K562 (cell line): ENCODE data around the gene PHF24. TPM values are rescaled to one million over a fixed set of nuclear protein-coding genes. Genes with fewer than 3 reads are reported as not detected.

Experiments
- ATF3 ChIP-seq, 2 experiments: fragments of 450-650 bp in 1 of 2; sonication (generic) in 1 of 2; formaldehyde crosslinking in 1 of 2; IDR thresholded peaks in 1 of 2; conservative IDR thresholded peaks in 1 of 2; 2 replicates each; pipeline versions ENCODE4 v1.6.1 to v1.8.1; 2016 to 2023; ENCODE audit warnings: mild to moderate bottlenecking in 2 of 2, moderate library complexity in 2 of 2, inconsistent platforms in 1 of 2, missing genetic modification reagents in 1 of 2
- CBFA2T3 ChIP-seq: fragments of 450-650 bp; IDR thresholded peaks from 2 replicates; pipeline ENCODE4 v1.6.1; 2017
- CXXC5 ChIP-seq: fragments of 250-450 bp; sonication (Bioruptor Pico); IDR thresholded peaks from 2 replicates; pipeline ENCODE4 v1.8.0; 2022; ENCODE audit warnings: inconsistent platforms, mild to moderate bottlenecking, moderate library complexity
- DPF2 ChIP-seq: fragments of 450-650 bp; IDR thresholded peaks from 2 replicates; pipeline ENCODE4 v1.6.1; 2016
- E2F5 ChIP-seq: sonication (generic); formaldehyde crosslinking; IDR thresholded peaks from 2 replicates; pipeline ENCODE4 v1.8.0; 2022; ENCODE audit warnings: mild to moderate bottlenecking, missing genetic modification reagents
- E4F1 ChIP-seq: fragments of 250-450 bp; sonication (Bioruptor Pico); IDR thresholded peaks from 2 replicates; pipeline ENCODE4 v1.5.0; 2021; ENCODE audit warnings: mild to moderate bottlenecking, borderline replicate concordance
- ESRRB ChIP-seq: fragments of 250-450 bp; sonication (Bioruptor Pico); IDR thresholded peaks from 2 replicates; pipeline ENCODE4 v1.5.0; 2020; ENCODE audit warnings: mild to moderate bottlenecking, moderate library complexity, borderline replicate concordance
- ETS1 ChIP-seq: conservative IDR thresholded peaks from 2 replicates; pipeline ENCODE4 v1.6.1; 2011; ENCODE audit warnings: low read depth, mild to moderate bottlenecking, low read length; ENCODE audit not compliant: control insufficient read depth
- FOXP1 ChIP-seq: sonication (generic); formaldehyde crosslinking; IDR thresholded peaks from 2 replicates; pipeline ENCODE4 v1.8.0; 2022; ENCODE audit warnings: mild to moderate bottlenecking, missing genetic modification reagents
- HMBOX1 ChIP-seq: sonication (generic); IDR thresholded peaks from 2 replicates; pipeline ENCODE4 v1.6.1; 2016
- HMG20A ChIP-seq: fragments of 450-650 bp; formaldehyde crosslinking; conservative IDR thresholded peaks from 2 replicates; pipeline ENCODE4 v1.4.0; 2020; ENCODE audit warnings: mild to moderate bottlenecking, mixed read lengths
- ID3 ChIP-seq, 2 experiments: fragments of 250-450 bp in 1 of 2; fragments of 450-650 bp in 1 of 2; sonication (Bioruptor Pico) in 1 of 2; IDR thresholded peaks; 2 replicates each; pipeline versions ENCODE4 v1.6.1 to v1.8.0; 2016 to 2021; ENCODE audit warnings: mild to moderate bottlenecking in 2 of 2, moderate library complexity in 2 of 2, missing compliant biosample characterization in 1 of 2, missing genetic modification characterization in 1 of 2
- LCOR ChIP-seq: sonication (generic); formaldehyde crosslinking; IDR thresholded peaks from 2 replicates; pipeline ENCODE4 v1.8.0; 2022; ENCODE audit warnings: mild to moderate bottlenecking, missing genetic modification reagents
- RBM15 ChIP-seq: fragments of 200-400 bp; formaldehyde crosslinking; IDR thresholded peaks from 2 replicates; pipeline ENCODE4 v1.6.1; 2018; ENCODE audit warnings: mild to moderate bottlenecking, low read length, moderate library complexity; ENCODE audit not compliant: insufficient read depth
- SP2 ChIP-seq: IDR thresholded peaks from 2 replicates; pipeline ENCODE4 v1.6.1; 2011; ENCODE audit warnings: mild to moderate bottlenecking, low read depth, low read length, moderate library complexity; ENCODE audit not compliant: poor library complexity, severe bottlenecking; ENCODE audit errors: extremely low read depth
- ZNF274 ChIP-seq: IDR thresholded peaks from 2 replicates; pipeline ENCODE4 v1.6.1; 2011; ENCODE audit warnings: low read depth, mild to moderate bottlenecking, low read length, moderate library complexity, borderline replicate concordance
- ZNF277 ChIP-seq: fragments of 250-450 bp; sonication (Bioruptor Pico); IDR thresholded peaks from 2 replicates; pipeline ENCODE4 v1.8.0; 2022; ENCODE audit warnings: inconsistent platforms, mild to moderate bottlenecking, moderate library complexity, borderline replicate concordance
- ZNF778 ChIP-seq: fragments of 450-650 bp; formaldehyde crosslinking; IDR thresholded peaks from 2 replicates; pipeline ENCODE4 v1.4.0; 2020; ENCODE audit warnings: mild to moderate bottlenecking, moderate library complexity
- polyA plus RNA-seq, 8 experiments: library from polyadenylated mRNA; depleted of rRNA in 4 of 8; stranded (reverse) in 5 of 8; unstranded in 3 of 8; fragments of >200 nt; fragmentation: Nextera tagmentation in 2 of 8; fragmentation: Illumina TruSeq in 1 of 8; extraction: Ambion mirVana in 2 of 8; extraction: Trizol in 1 of 8; gene quantifications; 2 replicates each; pipeline versions ENCODE4 v1.2.1 to v1.2.3, GENCODE V29; 2011 to 2014; ENCODE audit warnings: inconsistent platforms in 1 of 8, missing spikeins in 1 of 8
- total RNA-seq, 7 experiments: library from RNA; depleted of rRNA in 6 of 7; stranded (reverse); fragments of >200 nt in 6 of 7; fragmentation: Illumina TruSeq in 2 of 7; extraction: Trizol in 2 of 7; gene quantifications; 2 replicates each; pipeline versions ENCODE4 v1.2.1 to v1.2.3, GENCODE V29; 2011 to 2021; ENCODE audit warnings: low replicate concordance in 1 of 7

Gene PHF24
- total and polyA plus RNA-seq, 9 of the 15 experiments (the other 6 are each of a cell fraction or from before 2014, with no cell fraction given), result 0.01 TPM; not detected in 7

- TF ChIP-seq SP2 (no peak), CXXC5 (CRISPR knock-in tag) (no peak), HMBOX1 (peak; percentile 61), HMG20A (CRISPR knock-in tag) (no peak), FOXP1 (CRISPR knock-in tag) (no peak), ATF3 (IDR thresholded peaks at IDR 0.05) (peak; percentile 26; the same call in 1 of the 2 replicates), ATF3 (CRISPR knock-in tag; conservative IDR thresholded peaks at IDR 0.05) (no peak), CBFA2T3 (peak; percentile 78), DPF2 (peak; percentile 71), ZNF778 (CRISPR knock-in tag) (no peak), ID3 (CRISPR knock-in tag; IDR thresholded peaks at IDR 0.05) (no peak), ID3 (tag; IDR thresholded peaks at IDR 0.05) (no peak), LCOR (peak; percentile 52; the same call in 1 of the 2 replicates), ZNF277 (CRISPR knock-in tag) (no peak), ETS1 (no peak), ZNF274 (no peak), E4F1 (CRISPR knock-in tag) (no peak), ESRRB (CRISPR knock-in tag) (no peak), E2F5 (CRISPR knock-in tag) (no peak), RBM15 (no peak)
Observed at GRCh38 chr9:34995670-34996060, 37.6 kb downstream of the PHF24 start (continued).
